Measurements from ENCODE around the gene ALPK3.

ALPK3 gene

DNA sequence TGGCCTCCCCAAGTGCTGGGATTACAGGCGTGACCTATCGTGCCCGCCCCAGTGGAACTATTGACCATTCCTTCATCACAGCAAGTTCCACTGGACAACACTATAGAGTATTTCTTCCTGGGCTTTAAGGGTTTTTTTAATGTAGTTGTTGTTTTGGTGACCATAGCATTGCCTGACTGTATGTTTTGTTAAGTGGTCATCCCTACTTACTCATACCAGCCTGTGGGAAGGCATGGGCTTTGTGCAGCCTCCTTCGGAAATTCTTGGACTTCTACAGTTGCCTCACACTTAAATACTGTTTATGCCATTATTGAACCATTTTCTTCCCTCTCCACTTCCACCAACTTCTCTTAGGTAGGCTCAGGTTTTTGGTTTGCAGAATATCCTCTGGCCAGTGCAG lies 19.9 kb upstream of the ALPK3 start:
- DNase-seq (ENCODE audit: insufficient read length, low spot score): no peak
- no peak for FAIRE-seq

DNA sequence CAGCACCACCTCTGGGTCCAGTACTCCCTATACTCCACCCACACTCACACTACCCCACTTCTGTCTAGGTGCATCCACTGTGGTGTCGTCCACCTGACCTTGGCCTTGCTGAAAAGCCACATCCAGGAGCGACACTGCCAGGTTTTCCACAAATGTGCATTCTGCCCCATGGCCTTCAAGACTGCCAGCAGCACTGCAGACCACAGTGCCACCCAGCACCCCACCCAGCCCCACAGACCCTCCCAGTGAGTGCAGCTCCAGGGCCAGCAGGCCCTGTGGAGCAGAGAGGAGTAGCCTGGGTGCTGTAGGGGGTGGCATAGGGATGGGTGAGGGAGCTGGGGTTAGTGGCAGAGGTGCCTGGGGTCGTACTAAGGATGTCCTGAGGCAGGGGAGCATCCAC lies 19.4 kb upstream of the ALPK3 start:
- FAIRE-seq (no peak), DNase-seq (ENCODE audit: insufficient read length, low spot score) (no peak)

DNA sequence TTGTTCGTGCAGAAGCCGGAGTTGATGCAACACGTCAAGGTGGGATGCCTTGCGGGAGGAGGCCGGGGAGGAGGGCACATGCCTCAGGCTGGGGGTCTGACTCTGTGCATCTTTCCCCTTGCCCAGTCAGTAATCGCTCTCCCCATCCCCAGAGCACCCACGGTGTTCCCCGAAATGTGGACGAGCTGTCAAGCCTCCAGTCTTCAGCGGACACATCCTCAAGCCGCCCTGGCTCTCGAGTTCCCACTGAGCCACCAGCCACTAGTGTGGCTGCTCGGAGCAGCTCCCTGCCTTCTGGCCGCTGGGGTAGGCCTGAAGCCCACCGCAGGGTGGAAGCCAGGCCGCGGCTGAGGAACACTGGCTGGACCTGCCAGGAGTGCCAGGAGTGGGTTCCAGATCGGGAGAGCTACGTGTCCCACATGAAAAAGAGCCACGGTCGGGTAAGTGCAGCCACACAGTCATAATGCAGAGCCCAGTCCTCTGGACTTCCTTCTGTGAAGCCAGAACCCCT lies 18.7 kb upstream of the ALPK3 start:
- no peak for DNase-seq (ENCODE audit: insufficient read length, low spot score)

DNA sequence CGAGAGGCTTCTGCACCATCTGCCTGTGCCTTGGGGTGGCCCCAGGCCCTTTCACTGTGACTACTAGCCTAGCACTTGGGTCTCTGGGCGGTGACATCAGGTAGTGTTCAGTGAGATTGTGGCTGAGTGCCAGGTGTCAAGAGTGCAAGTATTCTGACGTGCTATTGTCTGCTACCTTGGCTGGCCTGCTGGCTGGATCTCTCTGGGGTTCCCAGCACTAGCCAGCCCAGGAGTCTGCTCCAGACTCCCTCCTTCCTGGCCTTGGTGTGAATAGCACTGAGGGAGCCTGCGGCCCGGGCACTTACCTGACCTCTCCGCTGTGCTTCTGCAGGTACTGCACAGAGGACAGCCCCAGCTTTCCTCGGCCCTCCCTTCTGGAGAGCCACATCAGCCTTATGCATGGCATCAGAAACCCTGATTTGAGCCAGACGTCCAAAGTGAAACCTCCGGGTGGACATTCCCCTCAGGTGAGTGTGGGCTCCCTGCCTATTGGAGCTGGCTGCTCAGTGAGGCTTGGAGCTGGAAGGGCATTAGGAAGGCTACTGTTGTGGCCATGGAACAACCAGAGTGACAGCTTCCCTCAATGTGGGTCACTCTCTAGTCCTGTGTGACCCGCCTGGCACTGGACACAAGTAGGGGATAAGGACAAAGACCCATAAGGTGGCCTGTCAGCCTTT lies 17.5 kb upstream of the ALPK3 start:
- DNase-seq (ENCODE audit: insufficient read length, low spot score): no peak
- no peak for FAIRE-seq

More for the DNA sequence above, 18.7 kb upstream of the ALPK3 start:
- FAIRE-seq: no peak

DNA sequence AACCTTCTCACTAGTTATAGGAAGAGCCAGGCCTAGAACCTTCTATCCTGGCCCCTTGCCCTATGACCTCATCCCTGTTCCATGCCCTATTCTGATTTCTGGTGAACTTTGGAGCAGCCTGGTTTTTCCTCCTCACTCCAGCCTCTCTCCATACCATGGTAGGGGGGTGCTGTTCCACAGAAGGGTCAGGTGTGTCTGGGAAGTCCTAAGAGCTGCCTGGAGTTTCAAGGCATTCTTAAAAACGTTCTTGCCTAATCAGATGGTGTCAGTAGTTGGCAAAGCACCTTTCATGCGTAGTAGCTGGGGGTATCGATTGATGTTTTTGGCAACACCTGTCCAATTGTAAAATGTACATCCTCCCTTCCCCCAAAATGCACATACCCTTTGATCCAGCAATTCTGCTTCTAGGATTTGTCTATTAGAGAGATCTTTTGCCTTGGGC lies 16.8 kb upstream of the ALPK3 start:
- DNase-seq (ENCODE audit: insufficient read length, low spot score): no peak
- no peak for FAIRE-seq

DNA sequence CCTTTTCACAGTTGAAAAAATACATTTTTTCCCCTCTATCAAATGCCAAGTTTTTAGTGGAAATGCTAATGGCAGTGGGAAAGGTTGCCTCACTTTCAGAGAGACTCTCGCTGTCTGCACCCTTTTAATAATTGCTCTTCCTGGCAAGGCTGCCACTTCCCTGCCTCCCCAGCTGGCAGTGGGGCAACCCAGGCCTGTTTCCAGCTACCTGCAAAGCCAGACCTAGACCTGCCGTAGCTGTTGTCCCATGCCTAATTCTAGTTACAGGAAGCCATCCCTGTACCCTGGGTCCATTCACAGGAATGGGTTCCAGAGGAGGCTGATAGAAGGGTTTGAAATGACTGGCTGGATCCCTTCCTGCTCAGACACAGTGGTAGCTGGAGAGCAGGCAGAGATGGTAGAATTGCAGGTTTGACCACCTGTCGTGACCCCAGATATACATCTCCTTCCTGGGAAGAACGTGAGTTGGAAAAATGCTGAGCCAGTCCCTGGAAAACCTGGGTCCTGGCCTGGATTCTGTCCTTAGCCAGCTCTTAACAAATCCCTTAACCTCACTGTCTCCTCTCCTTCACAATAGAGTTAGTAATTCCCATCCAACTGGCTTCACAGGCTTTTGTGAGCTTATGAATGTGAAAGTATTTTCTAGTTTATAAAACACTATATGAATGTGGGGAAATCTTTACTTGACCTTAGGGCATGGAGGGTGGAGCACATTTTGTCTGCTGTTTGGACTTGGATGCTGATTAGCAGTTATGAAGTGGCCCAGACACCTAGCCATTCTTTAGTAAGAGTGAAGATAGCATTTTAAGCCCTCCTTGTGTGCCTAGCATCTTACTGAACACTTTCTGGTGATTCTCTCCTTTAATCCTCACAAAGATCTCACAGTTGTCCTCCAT lies 12.9 kb upstream of the ALPK3 start:
- DNase-seq (ENCODE audit: insufficient read length, low spot score): no peak
- FAIRE-seq: no peak

DNA sequence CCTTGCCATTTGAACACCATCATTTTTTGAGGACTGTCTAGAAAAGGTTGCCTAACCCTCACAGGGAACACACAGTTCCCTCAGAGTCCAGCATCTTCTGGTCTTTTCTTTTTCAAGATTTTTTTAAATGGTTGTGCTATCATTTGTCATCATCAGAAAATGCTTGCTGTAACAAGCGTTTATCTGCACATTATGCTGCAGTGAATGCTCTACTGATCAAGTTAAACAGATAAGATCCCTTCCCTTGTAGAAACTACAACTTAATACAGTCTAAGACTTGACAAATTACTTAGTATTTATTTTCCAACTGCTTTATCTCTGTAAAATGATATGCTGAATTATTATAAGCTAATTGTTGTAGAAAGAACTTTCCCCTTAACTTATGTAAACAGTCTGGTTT lies 11.9 kb upstream of the ALPK3 start:
- FAIRE-seq: no peak
- no peak for DNase-seq (ENCODE audit: insufficient read length, low spot score)

DNA sequence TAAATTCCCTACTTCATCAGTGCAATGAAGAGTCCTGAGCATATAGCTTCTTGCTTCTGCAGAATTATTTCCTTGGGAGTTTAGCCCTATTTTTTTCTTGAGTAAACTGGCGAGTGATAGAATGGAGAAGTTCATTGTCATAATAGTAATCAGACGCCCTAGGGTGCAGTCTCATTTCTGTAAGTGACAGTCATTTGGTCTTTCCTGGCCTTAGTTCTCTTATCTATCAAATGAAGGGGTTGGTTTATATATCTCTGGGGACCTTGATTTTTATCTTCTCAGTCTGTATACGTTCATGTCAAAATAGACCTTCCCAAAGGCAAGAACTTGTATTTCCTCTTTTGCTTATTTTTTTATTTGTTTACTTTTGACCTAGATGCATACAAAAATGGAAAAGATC lies 9.9 kb upstream of the ALPK3 start:
- FAIRE-seq: no peak
- no peak for DNase-seq (ENCODE audit: insufficient read length, low spot score)

DNA sequence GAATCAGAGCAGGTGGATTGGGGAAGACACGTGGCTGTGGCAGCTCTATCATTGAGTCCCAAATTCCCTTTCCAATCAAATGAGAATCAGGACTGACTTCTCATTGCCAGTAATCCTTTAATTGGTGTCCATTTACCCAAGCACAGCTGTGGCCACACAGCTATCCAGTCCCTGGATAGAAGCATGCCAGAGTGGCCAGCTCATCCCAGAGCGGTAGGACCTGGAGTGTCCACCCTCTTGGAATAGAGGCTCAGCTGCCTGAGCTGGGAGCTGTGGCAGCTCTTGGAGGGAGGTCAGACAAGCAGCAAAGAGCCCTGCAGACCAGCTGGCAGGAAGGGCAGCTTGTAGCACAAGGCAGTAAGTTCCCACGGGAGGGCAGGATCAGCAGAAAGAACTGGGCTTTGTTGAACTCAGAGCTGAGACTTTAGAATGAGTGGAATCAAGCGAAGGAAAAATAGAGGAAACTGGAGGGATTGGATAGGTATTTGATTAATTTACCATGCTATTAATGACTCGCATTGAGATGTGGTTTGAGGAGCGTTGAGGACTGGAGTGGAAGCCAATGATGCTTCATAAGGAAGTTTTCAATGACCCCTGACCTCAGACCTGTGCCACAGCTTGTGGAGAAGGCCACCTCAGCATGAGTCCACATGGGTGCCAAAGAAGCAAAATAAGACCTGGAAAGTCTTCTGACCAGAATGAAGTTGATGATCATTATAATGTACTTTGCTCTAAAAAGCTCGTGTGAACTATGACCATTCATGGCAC lies 6.9 kb upstream of the ALPK3 start:
- FAIRE-seq: no peak
- no peak for DNase-seq (ENCODE audit: insufficient read length, low spot score)

DNA sequence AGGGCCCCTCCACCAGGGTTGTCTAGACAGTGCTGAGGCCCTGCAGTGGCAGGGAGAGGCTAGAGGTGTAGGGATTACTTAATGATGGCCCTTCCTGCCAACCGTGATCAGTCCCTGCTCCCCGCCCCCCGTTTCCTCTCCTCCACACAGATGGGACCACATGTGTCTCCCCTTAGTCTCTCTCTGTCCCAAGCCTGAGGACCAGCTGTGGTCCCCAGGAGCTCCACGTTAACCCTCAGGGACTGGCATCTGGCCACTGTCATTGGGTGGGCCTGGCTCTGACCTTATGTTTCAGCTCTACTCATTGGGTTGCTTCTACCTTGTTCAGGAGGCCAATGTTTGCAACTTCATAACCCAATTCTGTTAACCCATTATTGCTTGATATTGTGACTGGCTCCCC lies 6.0 kb upstream of the ALPK3 start:
- FAIRE-seq (no peak), DNase-seq (ENCODE audit: insufficient read length, low spot score) (no peak)

DNA sequence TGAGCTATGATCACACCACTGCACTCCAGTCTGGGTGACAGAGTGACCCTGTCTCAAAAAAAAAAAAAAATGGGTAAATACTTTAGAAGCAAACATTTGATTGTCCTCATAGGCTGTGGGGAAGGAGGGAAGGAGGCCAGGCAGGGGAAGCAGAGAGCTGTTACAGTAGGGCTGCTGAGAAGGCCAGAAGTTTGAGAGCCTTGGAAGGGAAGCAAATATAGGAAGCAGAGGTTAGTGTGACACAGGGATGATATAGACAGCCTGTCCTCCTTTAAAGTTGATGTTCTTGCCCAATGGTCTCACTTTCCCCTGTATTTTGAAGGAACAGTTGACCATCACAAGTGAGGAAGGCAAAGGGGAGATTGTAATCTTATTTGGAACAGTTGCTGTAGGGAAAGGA lies 5.3 kb upstream of the ALPK3 start:
- FAIRE-seq (no peak), DNase-seq (ENCODE audit: insufficient read length, low spot score) (no peak)

DNA sequence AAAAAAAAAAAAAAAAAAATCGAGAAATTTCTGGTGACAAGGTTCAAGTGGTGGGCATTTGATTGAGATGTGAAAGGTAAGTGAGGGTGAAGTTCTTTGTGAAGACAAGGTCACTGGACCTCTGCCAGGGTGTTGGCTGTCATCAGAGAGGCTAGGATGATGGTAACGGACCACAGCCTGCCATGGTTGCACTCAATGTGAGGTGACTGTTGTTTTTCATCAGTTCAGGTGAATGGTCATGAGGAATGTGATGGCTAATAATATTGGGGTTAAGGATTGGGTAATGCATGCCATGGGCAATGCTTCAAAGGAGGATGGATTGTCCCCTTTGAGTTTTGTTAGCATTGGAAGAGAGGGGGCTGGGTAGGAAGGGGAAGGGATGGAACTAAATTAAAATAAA lies 4.3 kb upstream of the ALPK3 start:
- FAIRE-seq: no peak
- DNase-seq (ENCODE audit: insufficient read length, low spot score): no peak

DNA sequence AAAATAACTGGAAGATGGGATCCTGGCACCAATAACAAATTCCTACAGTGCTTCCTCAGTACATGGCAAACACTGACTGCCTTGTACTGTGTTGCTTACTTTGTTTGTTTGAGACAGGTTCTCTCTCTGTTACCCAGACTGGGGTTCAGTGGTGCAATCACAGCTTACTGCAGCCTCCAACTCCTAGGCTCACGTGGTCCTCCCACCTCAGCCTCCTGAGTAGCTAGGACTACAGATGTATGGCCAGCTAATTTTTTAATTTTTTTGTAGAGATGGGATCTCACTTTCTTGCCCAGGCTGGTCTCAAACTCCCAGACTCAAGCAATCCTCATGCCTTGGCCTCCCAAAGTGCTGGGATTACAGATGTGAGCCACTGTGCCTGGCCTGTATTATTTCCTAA lies 3.7 kb upstream of the ALPK3 start:
- DNase-seq (ENCODE audit: insufficient read length, low spot score) (no peak), FAIRE-seq (no peak)

DNA sequence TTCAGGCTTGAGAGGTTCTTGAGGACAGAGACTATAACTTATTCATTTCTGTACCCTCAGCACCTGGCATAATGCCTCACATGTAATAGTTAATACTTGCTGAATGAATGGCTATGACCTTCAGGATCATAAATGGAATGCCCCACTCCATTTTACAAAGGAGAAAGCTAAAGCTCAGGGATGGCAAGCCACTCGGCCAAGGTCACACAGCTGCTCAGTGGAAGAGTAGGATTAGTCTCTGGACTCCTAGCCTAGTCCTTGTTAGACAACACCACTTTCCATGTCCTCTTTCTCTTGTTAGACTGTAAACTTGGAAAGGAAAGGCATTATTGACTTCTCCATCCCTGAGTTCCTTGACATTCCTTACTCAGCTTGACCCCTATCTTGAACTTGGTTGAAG lies 3.2 kb upstream of the ALPK3 start:
- no peak for DNase-seq (ENCODE audit: insufficient read length, low spot score)
- no peak for FAIRE-seq

DNA sequence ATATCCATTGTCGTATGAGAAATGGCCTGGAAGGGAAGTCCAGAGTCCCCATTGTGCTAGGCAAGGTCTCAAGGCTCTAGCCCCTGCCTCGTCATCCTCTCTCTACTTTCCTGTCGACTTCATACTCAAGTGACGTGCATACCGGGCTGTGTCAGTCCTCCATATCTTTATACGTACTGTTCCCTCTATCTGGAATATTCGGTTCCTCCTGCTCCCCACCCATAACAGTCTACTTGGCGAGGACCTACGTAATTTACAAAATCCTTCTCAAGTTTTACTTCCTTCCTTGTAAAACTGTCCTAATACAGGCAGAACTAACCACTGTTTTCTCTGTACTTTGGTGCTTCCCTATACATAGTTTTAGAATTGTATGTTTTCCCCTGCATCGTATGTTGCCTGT lies 2.2 kb upstream of the ALPK3 start:
- no peak for FAIRE-seq

DNA sequence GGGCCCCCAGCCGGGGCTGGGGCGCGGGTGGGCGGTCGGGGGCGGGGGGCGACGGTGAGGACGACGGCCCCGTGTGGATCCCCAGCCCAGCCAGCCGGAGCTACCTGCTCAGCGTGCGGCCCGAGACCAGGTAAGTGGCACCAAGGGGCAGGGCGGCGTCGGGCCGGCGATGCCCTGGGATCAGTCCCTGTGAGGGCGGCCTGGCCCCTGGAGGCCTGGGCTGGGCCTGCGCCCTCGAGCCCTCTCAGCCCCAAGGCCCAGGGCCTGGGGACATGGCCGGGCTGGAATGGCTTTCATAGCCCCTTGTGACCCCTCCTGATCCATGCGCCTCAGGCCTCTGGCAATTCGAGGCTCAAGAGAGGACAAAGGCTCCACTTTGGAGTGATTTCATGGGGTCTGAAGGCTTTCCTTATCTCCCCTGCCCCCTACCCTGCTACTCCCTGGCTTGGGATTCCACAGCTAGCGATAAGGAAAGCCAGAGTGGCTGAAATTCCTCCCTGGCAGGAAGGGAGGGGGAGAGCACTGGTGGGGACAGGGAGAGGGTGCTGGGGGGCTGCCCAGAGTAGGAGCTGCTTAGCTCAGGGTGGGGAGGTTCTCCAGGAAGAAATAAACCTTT lies 418 bp downstream of the ALPK3 start:
- no peak for FAIRE-seq
- DNase-seq (ENCODE audit: insufficient read length, low spot score): no peak

More for the DNA sequence above, 2.2 kb upstream of the ALPK3 start:
- no peak for DNase-seq (ENCODE audit: insufficient read length, low spot score)

DNA sequence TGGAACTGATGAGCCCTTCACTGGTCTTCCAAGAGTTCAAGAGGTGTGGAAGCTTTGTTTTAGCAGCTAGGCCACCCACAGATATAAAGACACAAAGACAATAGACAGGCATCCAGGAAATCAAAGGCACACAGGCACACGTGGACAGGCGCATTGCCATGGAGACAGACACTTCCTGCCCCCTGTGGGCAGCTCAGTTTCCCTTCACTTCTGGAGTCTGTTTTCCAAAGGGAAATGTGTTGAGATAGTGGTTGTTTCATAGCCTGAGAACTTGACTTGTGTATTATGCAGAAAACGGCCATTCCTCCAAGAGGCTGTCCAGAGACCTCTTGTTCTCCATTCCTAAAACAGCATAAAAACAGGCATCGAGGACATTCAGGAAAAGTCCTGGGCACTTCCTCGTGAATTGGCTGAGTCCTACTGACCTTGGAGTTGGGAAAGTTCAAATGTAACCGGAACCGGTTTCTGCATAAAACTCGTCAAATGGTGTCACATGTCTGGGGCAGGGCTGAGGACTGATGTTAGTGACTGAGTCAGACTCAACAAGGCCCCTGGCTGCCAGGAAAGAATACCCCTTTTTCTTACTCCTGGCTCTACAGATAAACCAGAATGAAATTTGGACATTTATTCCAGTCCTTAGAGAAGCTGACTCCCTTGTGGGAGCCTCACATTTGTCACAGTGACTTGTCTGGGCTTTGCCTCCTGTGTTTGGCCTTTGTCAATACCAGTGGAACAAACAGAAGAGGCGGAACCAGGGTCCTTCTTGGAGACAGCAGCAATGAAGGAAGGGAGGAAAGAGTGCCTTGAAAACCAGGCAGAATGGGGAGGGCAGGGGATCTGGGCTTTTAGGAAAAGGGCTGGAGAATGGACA lies 1.3 kb downstream of the ALPK3 start:
- DNase-seq (ENCODE audit: insufficient read length, low spot score) (no peak), FAIRE-seq (peak; percentile 16)

DNA sequence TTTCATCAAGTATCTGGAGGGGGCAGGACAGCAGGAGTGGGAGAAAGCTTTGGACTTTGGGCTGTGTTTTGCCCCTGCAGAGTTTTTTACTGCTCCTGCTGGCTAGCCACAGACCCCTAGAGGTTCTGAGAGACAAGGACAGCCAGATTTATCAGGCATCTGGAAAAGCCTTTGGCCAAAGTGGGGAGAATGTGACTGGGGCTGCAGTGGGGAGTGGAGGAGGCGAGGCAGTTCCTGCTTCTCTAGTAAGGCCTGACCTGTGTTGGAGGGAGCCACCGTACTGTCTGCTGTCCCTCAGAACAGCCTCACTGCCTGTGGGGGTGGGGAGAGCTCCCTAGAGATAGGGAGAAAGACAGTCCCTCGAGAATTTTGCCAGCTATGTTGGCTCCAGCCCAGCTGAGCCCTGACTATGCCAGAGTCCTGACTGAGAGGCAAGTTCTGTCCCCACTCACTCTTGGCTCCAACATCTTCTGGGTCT lies 2.2 kb downstream of the ALPK3 start:
- DNase-seq (ENCODE audit: insufficient read length, low spot score) (no peak), FAIRE-seq (no peak)

DNA sequence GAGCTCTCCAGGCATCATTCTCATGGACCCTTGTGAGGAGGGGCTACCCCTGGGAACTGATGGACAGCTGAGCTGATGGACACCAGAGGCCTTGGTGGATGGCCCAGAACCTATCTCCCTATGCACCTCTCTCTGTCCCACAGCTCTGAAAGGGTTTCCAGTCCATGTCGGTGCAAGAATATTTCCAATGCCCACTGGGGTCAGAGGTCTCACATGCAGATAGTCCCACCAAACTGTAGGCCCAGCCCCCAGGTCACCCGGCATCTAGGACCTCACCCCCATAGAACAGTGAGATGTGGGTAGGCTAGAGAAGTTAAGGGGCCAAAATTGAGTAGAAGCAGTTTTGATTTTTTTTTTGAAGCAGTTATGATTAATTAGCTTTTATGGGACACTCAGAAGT lies 2.6 kb downstream of the ALPK3 start:
- FAIRE-seq (no peak), DNase-seq (ENCODE audit: insufficient read length, low spot score) (no peak)
